Lung (tissue), 12 donors: ENCODE data around the gene GLCCI1. TPM values are rescaled to one million over a fixed set of nuclear protein-coding genes. Genes with fewer than 3 reads are reported as not detected.

Experiments used
- ATAC-seq: fragments of 200-7000 bp; cut with Tn5 transposase; one replicate; pipeline ENCODE4 v1.9.1; 2020; ENCODE audit warnings: moderate number of reproducible peaks; ENCODE audit not compliant: insufficient read depth, low FRiP score
- DNase-seq, 3 donors: peaks; one replicate each; pipeline ENCODE4 v3.0.0-alpha.2; 2013 to 2017
- H3K27ac ChIP-seq, 2 donors: one replicate each; pipeline ENCODE4 v1.5.1; 2013; ENCODE audit warnings: mild to moderate bottlenecking in 2 of 2, moderate library complexity in 2 of 2, control low read depth in 1 of 2, inconsistent platforms in 1 of 2, low read depth in 1 of 2, low read length in 1 of 2
- H3K27me3 ChIP-seq, 3 donors: one replicate each; pipeline ENCODE4 v1.5.1; 2013; ENCODE audit warnings: low read length in 2 of 3; ENCODE audit not compliant: control insufficient read depth in 3 of 3, insufficient read depth in 3 of 3
- H3K36me3 ChIP-seq, 4 donors: one replicate each; pipeline ENCODE4 v1.5.1; 2013; ENCODE audit warnings: low read length in 4 of 4, mild to moderate bottlenecking in 1 of 4, moderate library complexity in 1 of 4; ENCODE audit not compliant: control insufficient read depth in 4 of 4, insufficient read depth in 4 of 4
- H3K4me1 ChIP-seq, 5 donors: one replicate each; pipeline ENCODE4 v1.5.1; 2013; ENCODE audit warnings: low read length in 5 of 5, mild to moderate bottlenecking in 2 of 5, moderate library complexity in 1 of 5; ENCODE audit not compliant: control insufficient read depth in 5 of 5, insufficient read depth in 5 of 5
- H3K4me3 ChIP-seq: one replicate; pipeline ENCODE4 v1.5.1; 2013; ENCODE audit warnings: mild to moderate bottlenecking, control low read depth, moderate library complexity
- H3K9ac ChIP-seq, 2 donors: one replicate each; pipeline ENCODE4 v1.5.1; 2013; ENCODE audit warnings: low read length in 2 of 2, control low read depth in 1 of 2; ENCODE audit not compliant: insufficient read depth in 1 of 2
- H3K9me3 ChIP-seq, 4 donors: one replicate each; pipeline ENCODE4 v1.5.1; 2013; ENCODE audit warnings: low read length in 3 of 4, mild to moderate bottlenecking in 1 of 4, moderate library complexity in 1 of 4; ENCODE audit not compliant: control insufficient read depth in 4 of 4, insufficient read depth in 3 of 4
- whole genome bisulfite sequencing, 2 donors: extraction: QIAGEN DNeasy Blood & Tissue Kit; methylation state at CpG; one replicate each; pipeline ENCODE4 v1.1.7; 2013; 5-methylcytosine and 5-hydroxymethylcytosine counted together
- polyA plus RNA-seq, 2 donors: library from polyadenylated mRNA; stranded (reverse); fragments of 200-250 nt; gene quantifications; one replicate each; pipeline ENCODE4 v1.2.1, GENCODE V29; 2013
- total RNA-seq, 2 donors: library from RNA; depleted of rRNA in 1 of 2; stranded (reverse); fragments of >200 nt in 1 of 2; gene quantifications; one replicate each; pipeline ENCODE4 v1.2.1, GENCODE V29; 2014 to 2021
- TF ChIP-seq, protein P1 (sequence below): IDR thresholded peaks from 2 replicates; pipeline ENCODE4 v1.5.1; 2012; ENCODE audit warnings: mild to moderate bottlenecking; ENCODE audit errors: control extremely low read depth, extremely low read depth
- donor health status: control.
- donor health status: control.
- donor health status: Bipolar disorder and iron deficiency.
- donor health status: healthy.
- donor health status: DM: yes; HTN: yes; CAD: no.

The GLCCI1 gene
- total and polyA plus RNA-seq, 4 donors: 2.5 to 60.2 (median 21.0) TPM

DNA sequence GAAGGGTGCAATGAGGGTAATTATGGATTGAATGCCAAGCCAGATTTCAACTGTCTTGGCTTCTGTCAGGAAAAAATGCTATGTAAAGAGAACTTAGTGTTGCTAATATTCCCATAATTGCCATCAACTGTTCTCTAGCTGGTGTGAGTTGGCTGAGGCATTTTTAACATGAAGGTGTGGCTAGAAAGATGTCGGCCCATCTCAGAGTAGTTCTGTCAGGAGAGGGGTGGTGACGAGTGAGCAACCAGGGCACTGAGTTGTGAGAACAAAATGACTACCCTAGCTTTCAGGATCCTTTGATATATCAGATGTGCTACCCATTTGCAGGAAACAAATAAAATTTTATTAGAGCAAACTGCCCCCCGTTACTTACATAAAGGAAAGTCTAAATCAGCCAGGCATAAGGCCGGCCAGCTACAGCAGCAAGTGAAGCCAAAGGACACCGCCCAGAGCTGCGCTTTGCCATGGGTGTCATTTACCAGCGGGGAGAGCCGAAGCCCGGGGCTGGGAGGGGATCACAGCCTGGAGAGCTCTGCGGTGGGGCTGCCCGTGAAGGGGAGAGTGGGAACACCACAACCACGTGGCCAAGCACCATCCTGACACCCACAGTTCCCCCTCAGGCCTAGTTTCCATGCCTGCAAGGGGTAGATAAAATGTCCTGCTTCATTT, 151.9 kb downstream of the GLCCI1 start:
- TF ChIP-seq, protein P1, sequence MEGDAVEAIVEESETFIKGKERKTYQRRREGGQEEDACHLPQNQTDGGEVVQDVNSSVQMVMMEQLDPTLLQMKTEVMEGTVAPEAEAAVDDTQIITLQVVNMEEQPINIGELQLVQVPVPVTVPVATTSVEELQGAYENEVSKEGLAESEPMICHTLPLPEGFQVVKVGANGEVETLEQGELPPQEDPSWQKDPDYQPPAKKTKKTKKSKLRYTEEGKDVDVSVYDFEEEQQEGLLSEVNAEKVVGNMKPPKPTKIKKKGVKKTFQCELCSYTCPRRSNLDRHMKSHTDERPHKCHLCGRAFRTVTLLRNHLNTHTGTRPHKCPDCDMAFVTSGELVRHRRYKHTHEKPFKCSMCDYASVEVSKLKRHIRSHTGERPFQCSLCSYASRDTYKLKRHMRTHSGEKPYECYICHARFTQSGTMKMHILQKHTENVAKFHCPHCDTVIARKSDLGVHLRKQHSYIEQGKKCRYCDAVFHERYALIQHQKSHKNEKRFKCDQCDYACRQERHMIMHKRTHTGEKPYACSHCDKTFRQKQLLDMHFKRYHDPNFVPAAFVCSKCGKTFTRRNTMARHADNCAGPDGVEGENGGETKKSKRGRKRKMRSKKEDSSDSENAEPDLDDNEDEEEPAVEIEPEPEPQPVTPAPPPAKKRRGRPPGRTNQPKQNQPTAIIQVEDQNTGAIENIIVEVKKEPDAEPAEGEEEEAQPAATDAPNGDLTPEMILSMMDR: no peak
- ATAC-seq: no peak
- Histone ChIP-seq H3K9me3 (peaks cover 0 to 2% (median 0%) of the 10 kb centered on the region in 4 donors), H3K9ac (no peak overlapping the region), H3K27ac (no peak overlapping the region), H3K4me3 (no peak overlapping the region), H3K27me3 (no peaks in the 10 kb centered on the region), H3K4me1 (no peaks in the 10 kb centered on the region), H3K36me3 (peaks cover 0 to 11% (median 4%) of the 10 kb centered on the region in 4 donors)
- no peak for DNase-seq
- 85 to 91% methylated on average over 12 of the region's 12 CpGs for WGBS, 2 donors

DNA sequence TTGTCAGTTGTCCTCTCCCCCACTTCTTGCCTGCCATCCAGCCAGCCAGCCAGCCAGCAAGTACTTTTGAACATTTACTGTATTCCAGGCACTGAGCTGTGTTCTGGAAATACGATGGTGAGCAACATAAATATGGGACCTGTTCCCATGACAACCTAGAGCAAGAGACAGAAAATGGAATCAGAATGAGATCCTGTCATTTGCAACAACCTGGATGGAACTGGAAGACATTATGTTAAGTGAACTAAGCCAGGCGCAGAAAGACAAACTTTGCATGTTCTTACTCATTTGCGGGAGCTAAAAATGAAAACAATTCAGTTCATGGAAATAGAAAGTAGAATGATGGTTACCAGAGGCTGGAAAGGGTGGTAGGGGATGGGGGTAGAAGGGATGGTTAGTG, 152.6 kb downstream of the GLCCI1 start:
- H3K4me3 ChIP-seq: no peak overlapping the region
- peaks cover 0 to 11% (median 6%) of the 10 kb centered on the region in 4 donors for H3K36me3 ChIP-seq
- ATAC-seq: no peak
- TF ChIP-seq, protein P1: no peak
- peaks cover 0 to 6% (median 0%) of the 10 kb centered on the region in 4 donors for H3K9me3 ChIP-seq
- no peak overlapping the region for H3K9ac ChIP-seq
- no peak overlapping the region for H3K27ac ChIP-seq
- no peaks in the 10 kb centered on the region for H3K4me1 ChIP-seq
- no peaks in the 10 kb centered on the region for H3K27me3 ChIP-seq
- WGBS, 2 donors: 92 to 99% methylated on average over 3 of the region's 3 CpGs
- DNase-seq: no peak

DNA sequence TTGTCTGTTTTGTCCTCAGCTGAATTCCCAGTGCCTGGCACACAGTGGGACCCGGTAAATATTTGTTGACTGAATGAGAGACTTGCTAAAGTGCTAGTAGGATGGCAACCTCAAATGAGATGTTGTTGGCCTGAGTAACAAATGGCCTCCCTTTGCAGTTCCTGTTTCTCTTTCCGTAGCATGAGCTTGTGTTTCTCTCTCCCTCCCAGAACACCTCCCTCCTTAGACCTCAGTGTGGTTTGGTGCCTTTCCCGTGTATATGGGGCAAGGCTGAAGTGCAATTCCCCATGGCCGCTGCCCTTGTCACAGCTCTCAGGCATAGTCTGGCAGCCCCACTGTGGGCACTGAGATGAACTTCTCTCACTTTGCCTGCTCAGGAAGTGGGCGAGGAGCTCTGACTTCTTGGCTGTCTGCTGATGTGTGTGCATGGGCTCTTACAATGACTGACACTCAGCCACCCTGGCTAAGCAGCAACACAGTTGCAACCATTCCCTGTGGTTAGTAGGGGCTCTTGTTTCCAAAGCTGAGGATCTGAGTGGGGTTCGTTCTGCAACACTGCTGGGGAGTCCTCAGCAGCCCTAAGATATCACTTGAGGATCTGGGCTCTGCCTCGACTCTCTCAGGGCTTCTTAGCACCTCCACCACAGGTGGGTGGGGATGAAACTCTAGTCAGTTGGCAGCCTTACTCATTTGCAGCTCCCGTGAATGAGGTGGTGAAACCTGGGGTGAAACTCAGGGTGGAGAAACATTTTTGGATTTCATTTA, 157.3 kb downstream of the GLCCI1 start:
- Histone ChIP-seq H3K9ac (no peak overlapping the region), H3K4me1 (no peaks in the 10 kb centered on the region), H3K36me3 (peaks cover 0 to 8% (median 3%) of the 10 kb centered on the region in 4 donors), H3K27me3 (no peaks in the 10 kb centered on the region), H3K9me3 (peaks cover 0 to 6% (median 0%) of the 10 kb centered on the region in 4 donors), H3K27ac (peak overlapping the region in 1 of 2 donors; percentile 51), H3K4me3 (no peak overlapping the region)
- 28 to 60% methylated on average over 8 of the region's 8 CpGs for WGBS, 2 donors
- no peak for DNase-seq
- TF ChIP-seq, protein P1: no peak
- ATAC-seq: peak; percentile 45
